ENCODE results near the gene VPREB1. TPM values are rescaled to one million over a fixed set of nuclear protein-coding genes. Genes with fewer than 3 reads are reported as not detected.
"Not testable (repeated sequence)": the region's sequence is repeated elsewhere in the genome, so short reads cannot be mapped to it uniquely, and the experiment has no call there.

The VPREB1 gene
- total RNA-seq, 1 experiment from 2014 or later: not detected

DNA sequence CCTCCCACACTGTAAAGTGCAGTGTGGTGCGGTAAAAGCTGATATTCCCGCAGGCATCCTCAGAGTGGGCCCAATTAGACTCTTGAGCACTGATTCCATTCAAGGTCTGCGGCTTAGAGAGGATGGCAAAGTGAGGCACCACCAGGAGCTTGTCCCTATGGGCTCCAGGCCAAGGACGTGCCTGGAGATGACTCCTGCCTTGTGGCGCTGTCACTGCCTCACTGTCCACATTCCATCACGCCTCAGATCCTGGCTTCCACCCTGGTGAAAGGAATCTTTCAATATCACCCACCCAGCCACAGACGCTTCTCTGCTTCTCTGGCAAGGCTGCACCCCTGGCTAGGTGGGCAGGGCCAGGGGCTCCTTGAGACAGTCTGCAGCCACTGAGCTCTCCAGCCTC is 23.5 kb upstream of the VPREB1 start:
- H3K9ac ChIP-seq (ENCODE audit: low read length); RAD21 ChIA-PET (ENCODE audit: low non-redundant PET in 1 of 2, low total read pairs in 2 of 2, uncharacterized antibody in 2 of 2, unreplicated experiment in 2 of 2); H3K9me3 ChIP-seq (ENCODE audit: control insufficient read depth in 1 of 2, insufficient read depth in 1 of 2, low read depth in 1 of 2, low read length in 2 of 2); H3K4me3 ChIP-seq (replicated peaks in 1 of 2; ENCODE audit: low read depth in 1 of 2, low read length in 2 of 2); ATAC-seq; H3K36me3 ChIP-seq (ENCODE audit: control insufficient read depth in 1 of 2, insufficient read depth in 2 of 2, low read length in 2 of 2); H3K4me2 ChIP-seq (ENCODE audit: low read length); H3K79me2 ChIP-seq (ENCODE audit: insufficient read depth, low read length); H2AFZ ChIP-seq (ENCODE audit: low read depth, low read length, poor library complexity, severe bottlenecking); CTCF ChIA-PET; POLR2A ChIA-PET; intact Hi-C loops (cut with micrococcal nuclease); H3K27me3 ChIP-seq (ENCODE audit: insufficient read depth, low read length); H4K20me1 ChIP-seq (ENCODE audit: insufficient read depth); BruUV-seq (replicated peaks); DNase-seq (ENCODE audit: low read depth, low spot score); H3K4me1 ChIP-seq (ENCODE audit: control insufficient read depth in 1 of 2, insufficient read depth in 2 of 2, low read length in 2 of 2); H3K9me2 ChIP-seq (ENCODE audit: insufficient read depth); H3K27ac ChIP-seq (ENCODE audit: low read depth, low read length): not testable (repeated sequence)

DNA sequence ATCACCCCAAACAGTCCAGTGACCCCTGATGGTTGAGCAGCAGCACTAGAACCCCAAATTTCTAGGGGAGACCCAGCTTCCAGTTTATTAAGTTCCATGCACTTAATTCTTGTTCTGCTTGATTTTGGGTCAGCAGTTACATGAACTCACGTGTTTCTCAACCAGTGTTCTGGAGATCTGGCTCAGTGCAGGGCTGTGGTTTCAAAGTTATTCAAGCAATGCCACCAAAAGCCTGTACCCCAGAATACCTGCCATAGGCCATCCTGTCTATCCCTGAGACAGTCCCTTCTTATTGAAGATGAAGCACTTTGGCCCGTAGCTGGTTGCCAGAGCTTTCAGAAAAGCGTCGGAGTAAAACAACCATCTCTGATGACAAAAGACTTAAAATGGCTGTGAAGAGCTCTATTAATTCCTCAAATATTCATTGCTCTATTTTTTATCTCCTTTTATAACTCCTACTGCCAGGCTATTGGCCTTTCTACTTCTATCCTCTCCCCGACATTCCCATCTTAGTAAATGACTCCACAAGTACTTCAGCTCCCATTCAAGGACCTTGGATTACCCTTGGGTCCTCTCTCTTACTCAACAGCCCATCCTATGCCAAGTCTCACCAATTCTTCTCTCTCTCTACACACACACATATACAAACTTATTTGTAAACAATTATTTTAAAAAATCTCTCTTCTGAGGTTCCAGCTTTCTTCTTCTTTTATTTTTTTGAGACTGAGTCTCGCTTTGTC is 18.0 kb upstream of the VPREB1 start:
- ChIA-PET CTCF (interaction anchor here (1.3 to 1.7 kb wide), 2 partner anchors 9 to 11 kb away, joined by 3 to 6 read pairs; no protein-coding TSS in a partner anchor), POLR2A (interaction anchor here (0.7 kb wide), 1 partner anchor 16 kb away, joined by 4 read pairs; no protein-coding TSS in a partner anchor), RAD21 (ENCODE audit: low non-redundant PET in 1 of 2, low total read pairs in 2 of 2, uncharacterized antibody in 2 of 2, unreplicated experiment in 2 of 2) (no interaction called here)
- Histone ChIP-seq H3K4me2 (ENCODE audit: low read length) (no peak overlapping the region), H2AFZ (ENCODE audit: low read depth, low read length, poor library complexity, severe bottlenecking) (no peak overlapping the region), H3K79me2 (ENCODE audit: insufficient read depth, low read length) (no peaks in the 10 kb centered on the region), H3K9ac (ENCODE audit: low read length) (no peak overlapping the region), H3K4me1 (ENCODE audit: control insufficient read depth in 1 of 2, insufficient read depth in 2 of 2, low read length in 2 of 2) (no peaks in the 10 kb centered on the region), H3K27ac (ENCODE audit: low read depth, low read length) (no peak overlapping the region), H3K27me3 (ENCODE audit: insufficient read depth, low read length) (no peaks in the 10 kb centered on the region), H3K9me2 (ENCODE audit: insufficient read depth) (no peaks in the 10 kb centered on the region), H3K4me3 (replicated peaks in 1 of 2; ENCODE audit: low read depth in 1 of 2, low read length in 2 of 2) (no peak overlapping the region), H3K9me3 (ENCODE audit: control insufficient read depth in 1 of 2, insufficient read depth in 1 of 2, low read depth in 1 of 2, low read length in 2 of 2) (no peaks in the 10 kb centered on the region), H3K36me3 (ENCODE audit: control insufficient read depth in 1 of 2, insufficient read depth in 2 of 2, low read length in 2 of 2) (no peaks in the 10 kb centered on the region), H4K20me1 (ENCODE audit: insufficient read depth) (no peaks in the 10 kb centered on the region)
- DNase-seq (ENCODE audit: low read depth, low spot score): no peak
- intact Hi-C loops (cut with micrococcal nuclease): no loop called here
- ATAC-seq: no peak
- no TSS peak for BruUV-seq (replicated peaks)
- TF ChIP-seq TCF7L2 (IDR thresholded peaks at IDR 0.05; ENCODE audit: borderline replicate concordance, extremely low read depth, insufficient read depth, insufficient read length) (no peak), EZH2phosphoT487 (IDR thresholded peaks at IDR 0.05; ENCODE audit: borderline replicate concordance) (no peak), ELF1 (IDR thresholded peaks at IDR 0.05; ENCODE audit: borderline replicate concordance, low read depth) (no peak), FOSL1 (IDR thresholded peaks at IDR 0.05; ENCODE audit: low read depth) (no peak), CBX3 (IDR thresholded peaks at IDR 0.05; ENCODE audit: low read depth) (no peak), SP1 (IDR thresholded peaks at IDR 0.05; ENCODE audit: low read depth) (no peak), ZNF274 (IDR thresholded peaks at IDR 0.05; ENCODE audit: low read depth, low read length) (no peak), EZH2 (IDR thresholded peaks at IDR 0.05) (no peak), YY1 (IDR thresholded peaks at IDR 0.05; ENCODE audit: extremely low read depth, insufficient replicate concordance, low read depth, low read length) (no peak), POLR2AphosphoS5 (IDR thresholded peaks at IDR 0.05; ENCODE audit: low read depth, low read length) (no peak)
- TF ChIP-seq, protein P1, sequence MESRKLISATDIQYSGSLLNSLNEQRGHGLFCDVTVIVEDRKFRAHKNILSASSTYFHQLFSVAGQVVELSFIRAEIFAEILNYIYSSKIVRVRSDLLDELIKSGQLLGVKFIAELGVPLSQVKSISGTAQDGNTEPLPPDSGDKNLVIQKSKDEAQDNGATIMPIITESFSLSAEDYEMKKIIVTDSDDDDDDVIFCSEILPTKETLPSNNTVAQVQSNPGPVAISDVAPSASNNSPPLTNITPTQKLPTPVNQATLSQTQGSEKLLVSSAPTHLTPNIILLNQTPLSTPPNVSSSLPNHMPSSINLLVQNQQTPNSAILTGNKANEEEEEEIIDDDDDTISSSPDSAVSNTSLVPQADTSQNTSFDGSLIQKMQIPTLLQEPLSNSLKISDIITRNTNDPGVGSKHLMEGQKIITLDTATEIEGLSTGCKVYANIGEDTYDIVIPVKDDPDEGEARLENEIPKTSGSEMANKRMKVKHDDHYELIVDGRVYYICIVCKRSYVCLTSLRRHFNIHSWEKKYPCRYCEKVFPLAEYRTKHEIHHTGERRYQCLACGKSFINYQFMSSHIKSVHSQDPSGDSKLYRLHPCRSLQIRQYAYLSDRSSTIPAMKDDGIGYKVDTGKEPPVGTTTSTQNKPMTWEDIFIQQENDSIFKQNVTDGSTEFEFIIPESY (IDR thresholded peaks at IDR 0.05; ENCODE audit: extremely low read depth, insufficient replicate concordance, low read length): no peak
- TF ChIP-seq, protein P2, sequence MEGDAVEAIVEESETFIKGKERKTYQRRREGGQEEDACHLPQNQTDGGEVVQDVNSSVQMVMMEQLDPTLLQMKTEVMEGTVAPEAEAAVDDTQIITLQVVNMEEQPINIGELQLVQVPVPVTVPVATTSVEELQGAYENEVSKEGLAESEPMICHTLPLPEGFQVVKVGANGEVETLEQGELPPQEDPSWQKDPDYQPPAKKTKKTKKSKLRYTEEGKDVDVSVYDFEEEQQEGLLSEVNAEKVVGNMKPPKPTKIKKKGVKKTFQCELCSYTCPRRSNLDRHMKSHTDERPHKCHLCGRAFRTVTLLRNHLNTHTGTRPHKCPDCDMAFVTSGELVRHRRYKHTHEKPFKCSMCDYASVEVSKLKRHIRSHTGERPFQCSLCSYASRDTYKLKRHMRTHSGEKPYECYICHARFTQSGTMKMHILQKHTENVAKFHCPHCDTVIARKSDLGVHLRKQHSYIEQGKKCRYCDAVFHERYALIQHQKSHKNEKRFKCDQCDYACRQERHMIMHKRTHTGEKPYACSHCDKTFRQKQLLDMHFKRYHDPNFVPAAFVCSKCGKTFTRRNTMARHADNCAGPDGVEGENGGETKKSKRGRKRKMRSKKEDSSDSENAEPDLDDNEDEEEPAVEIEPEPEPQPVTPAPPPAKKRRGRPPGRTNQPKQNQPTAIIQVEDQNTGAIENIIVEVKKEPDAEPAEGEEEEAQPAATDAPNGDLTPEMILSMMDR (IDR thresholded peaks at IDR 0.05 in 2 of 3, conservative IDR thresholded peaks at IDR 0.05 in 1 of 3; ENCODE audit: borderline replicate concordance in 1 of 3, insufficient read depth in 1 of 3, low read depth in 2 of 3, low read length in 2 of 3): no peak
- TF ChIP-seq, protein P3, sequence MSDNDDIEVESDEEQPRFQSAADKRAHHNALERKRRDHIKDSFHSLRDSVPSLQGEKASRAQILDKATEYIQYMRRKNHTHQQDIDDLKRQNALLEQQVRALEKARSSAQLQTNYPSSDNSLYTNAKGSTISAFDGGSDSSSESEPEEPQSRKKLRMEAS (IDR thresholded peaks at IDR 0.05): no peak
